ENCODE results near the gene SH3GL3. TPM values are rescaled to one million over a fixed set of nuclear protein-coding genes. Genes with fewer than 3 reads are reported as not detected.

The SH3GL3 gene
- total RNA-seq, 1 experiment from 2014 or later: not detected

GRCh38 chr15:83413054-83413719, 34.0 kb upstream of the SH3GL3 start:
- Histone ChIP-seq H3K9me3 (ENCODE audit: control insufficient read depth, insufficient read depth, low read depth, low read length) (no peaks in the 10 kb centered on the region), H3K36me3 (ENCODE audit: control insufficient read depth, insufficient read depth, low read length) (no peaks in the 10 kb centered on the region), H3K27ac (ENCODE audit: low read length) (no peak overlapping the region), H3K4me3 (ENCODE audit: low read depth in 2 of 2, low read length in 2 of 2) (no peak overlapping the region), H3K4me1 (ENCODE audit: control insufficient read depth, insufficient read depth, low read length) (no peaks in the 10 kb centered on the region), H3K27me3 (ENCODE audit: control insufficient read depth, insufficient read depth, low read length) (no peaks in the 10 kb centered on the region)
- no peak for TF ChIP-seq TCF7L2 (IDR thresholded peaks at IDR 0.05; ENCODE audit: low read depth, low read length)
- TF ChIP-seq SIN3A (IDR thresholded peaks at IDR 0.05; ENCODE audit: borderline replicate concordance, insufficient read depth, low read depth, low read length): no peak
- TF ChIP-seq CTCF (IDR thresholded peaks at IDR 0.05): no peak
- TF ChIP-seq REST (IDR thresholded peaks at IDR 0.05; ENCODE audit: insufficient read depth in 1 of 2, low read depth in 2 of 2, low read length in 1 of 2): no peak
- TF ChIP-seq POLR2AphosphoS5 (IDR thresholded peaks at IDR 0.05; ENCODE audit: low read depth, low read length): no peak
- CTCF ChIA-PET: no interaction called here
- in situ Hi-C loops (cut with HindIII; ENCODE audit: low pct_unique_long_range_greater_than_20kb, low sequenced_read_pairs) (no loop called here), intact Hi-C loops (cut with micrococcal nuclease; ENCODE audit: unreplicated experiment) (no loop called here)
- no TSS peak for BruUV-seq (replicated peaks)
- no peak for ATAC-seq
- POLR2A ChIA-PET: no interaction called here
- DNase-seq (ENCODE audit: low read depth, low spot score): no peak

GRCh38 chr15:83422081-83422480, 25.1 kb upstream of the SH3GL3 start:
- BruUV-seq (replicated peaks): no TSS peak
- POLR2A ChIA-PET: no interaction called here
- Histone ChIP-seq H3K27me3 (ENCODE audit: control insufficient read depth, insufficient read depth, low read length) (no peaks in the 10 kb centered on the region), H3K9me3 (ENCODE audit: control insufficient read depth, insufficient read depth, low read depth, low read length) (no peaks in the 10 kb centered on the region), H3K36me3 (ENCODE audit: control insufficient read depth, insufficient read depth, low read length) (no peaks in the 10 kb centered on the region), H3K4me1 (ENCODE audit: control insufficient read depth, insufficient read depth, low read length) (no peaks in the 10 kb centered on the region), H3K4me3 (ENCODE audit: low read depth in 2 of 2, low read length in 2 of 2) (no peak overlapping the region), H3K27ac (ENCODE audit: low read length) (no peak overlapping the region)
- in situ Hi-C loops (cut with HindIII; ENCODE audit: low pct_unique_long_range_greater_than_20kb, low sequenced_read_pairs) (no loop called here), intact Hi-C loops (cut with micrococcal nuclease; ENCODE audit: unreplicated experiment) (no loop called here)
- TF ChIP-seq CTCF (IDR thresholded peaks at IDR 0.05): no peak
- no peak for TF ChIP-seq TCF7L2 (IDR thresholded peaks at IDR 0.05; ENCODE audit: low read depth, low read length)
- no peak for TF ChIP-seq POLR2AphosphoS5 (IDR thresholded peaks at IDR 0.05; ENCODE audit: low read depth, low read length)
- TF ChIP-seq REST (IDR thresholded peaks at IDR 0.05; ENCODE audit: insufficient read depth in 1 of 2, low read depth in 2 of 2, low read length in 1 of 2): no peak
- no peak for TF ChIP-seq SIN3A (IDR thresholded peaks at IDR 0.05; ENCODE audit: borderline replicate concordance, insufficient read depth, low read depth, low read length)
- ATAC-seq: no peak
- CTCF ChIA-PET: interaction anchor here (0.6 kb wide), 1 partner anchor 57 kb away, joined by 3 read pairs; no protein-coding TSS in a partner anchor
- no peak for DNase-seq (ENCODE audit: low read depth, low spot score)
